Duodenal mucosa (tissue), 2 donors: ENCODE data around the gene C2orf68.
"Not testable (repeated sequence)": the region's sequence is repeated elsewhere in the genome, so short reads cannot be mapped to it uniquely, and the experiment has no call there.

Source experiments
- H3K27ac ChIP-seq: one replicate; pipeline ENCODE4 v1.7.0; 2013; ENCODE audit warnings: low read depth, low read length
- H3K27me3 ChIP-seq, 2 donors: one replicate each; pipeline ENCODE4 v1.7.0; 2013; ENCODE audit warnings: low read length in 2 of 2, control low read depth in 1 of 2; ENCODE audit not compliant: insufficient read depth in 2 of 2, control insufficient read depth in 1 of 2
- H3K36me3 ChIP-seq, 2 donors: one replicate each; pipeline ENCODE4 v1.7.0; 2013; ENCODE audit warnings: low read length in 2 of 2, control low read depth in 1 of 2; ENCODE audit not compliant: insufficient read depth in 2 of 2, control insufficient read depth in 1 of 2
- H3K4me1 ChIP-seq, 2 donors: one replicate each; pipeline ENCODE4 v1.7.0; 2013; ENCODE audit warnings: low read length in 2 of 2, control low read depth in 1 of 2; ENCODE audit not compliant: insufficient read depth in 2 of 2, control insufficient read depth in 1 of 2
- H3K4me3 ChIP-seq, 2 donors: one replicate each; pipeline ENCODE4 v1.7.0; 2013; ENCODE audit warnings: low read length in 2 of 2, low read depth in 1 of 2
- H3K9ac ChIP-seq, 2 donors: one replicate each; pipeline ENCODE4 v1.7.0; 2013; ENCODE audit warnings: low read length in 2 of 2, low read depth in 1 of 2
- H3K9me3 ChIP-seq, 2 donors: one replicate each; pipeline ENCODE4 v1.7.0; 2013; ENCODE audit warnings: low read length in 2 of 2, control low read depth in 1 of 2; ENCODE audit not compliant: control insufficient read depth in 1 of 2

The C2orf68 gene

DNA sequence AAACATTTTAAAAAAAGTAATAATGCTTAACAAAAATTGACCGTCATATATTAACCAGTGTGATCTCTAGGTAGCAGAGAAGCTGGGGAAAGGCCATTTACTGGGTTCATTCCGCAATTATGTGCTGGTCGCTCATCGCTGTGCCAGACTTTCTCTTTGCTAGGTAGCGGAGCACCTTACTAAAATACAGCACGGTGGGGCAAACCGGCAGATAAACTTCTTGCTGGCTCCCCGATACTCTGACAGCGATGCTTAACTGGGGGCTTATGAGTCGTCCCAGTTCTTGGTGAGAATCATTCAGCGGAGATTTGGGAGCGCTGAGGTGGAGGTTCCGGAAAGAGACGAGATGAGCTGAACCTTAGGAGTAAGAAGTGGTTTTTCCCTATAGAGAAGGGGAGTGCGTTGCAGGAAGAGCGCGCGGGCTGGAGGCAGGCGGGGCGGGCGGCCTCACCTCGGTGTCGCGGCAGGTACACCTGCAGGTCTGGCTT is 605 bp downstream of the C2orf68 start:
- peak overlapping the region; percentile 84 to 93 for H3K4me3 ChIP-seq
- H3K4me1 ChIP-seq: peaks cover 5 to 11% of the 10 kb centered on the region in 2 donors
- peaks cover 22 to 28% of the 10 kb centered on the region in 2 donors for H3K36me3 ChIP-seq
- H3K9me3 ChIP-seq: no peaks in the 10 kb centered on the region
- H3K27me3 ChIP-seq: no peaks in the 10 kb centered on the region
- peak overlapping the region; percentile 64 for H3K27ac ChIP-seq
- peak overlapping the region; percentile 65 to 86 for H3K9ac ChIP-seq

DNA sequence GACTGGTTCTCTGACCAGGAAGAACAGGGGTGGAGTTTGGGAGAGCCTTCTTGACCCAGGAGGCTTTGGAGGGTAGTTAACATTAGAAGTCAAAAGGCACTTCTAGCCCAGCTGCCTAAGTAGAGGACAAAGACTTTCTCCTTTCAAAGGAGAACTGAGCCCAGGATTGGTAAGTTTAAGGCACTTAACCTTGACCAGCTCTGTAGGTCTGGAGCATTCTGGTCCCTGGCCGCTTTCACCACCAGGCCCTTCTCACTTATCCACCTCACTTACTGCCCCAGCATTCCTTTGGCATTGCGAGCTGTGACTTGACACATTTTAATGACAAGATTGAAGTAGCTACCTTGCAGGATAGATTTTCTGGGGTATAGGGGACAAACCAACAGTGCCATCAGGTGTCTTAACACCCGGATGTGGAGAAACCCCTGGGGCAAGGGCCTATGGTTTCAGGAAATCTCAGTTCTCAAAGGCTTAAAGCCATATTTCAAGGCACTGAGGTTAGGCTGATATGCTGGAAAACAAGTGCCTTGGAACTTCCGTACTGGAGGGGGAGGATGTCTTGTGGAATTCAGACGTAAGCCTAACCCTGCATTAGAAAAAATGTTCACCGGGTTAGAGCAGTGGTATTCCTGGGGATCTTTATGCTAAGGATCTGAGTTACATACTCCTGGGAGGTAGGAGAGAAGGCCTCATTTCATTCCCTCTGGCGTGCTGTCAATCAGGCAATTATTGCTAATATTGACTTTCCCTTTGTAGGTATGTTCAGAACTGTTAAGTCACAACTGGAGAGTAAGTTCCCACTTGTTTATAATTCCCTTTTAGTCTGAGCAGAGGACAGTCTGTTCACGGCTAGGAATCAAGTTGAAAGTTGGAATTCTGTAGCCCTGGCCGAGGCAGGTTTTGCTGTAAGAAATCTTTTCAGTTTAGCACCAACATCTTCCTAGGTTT is 4.3 kb downstream of the C2orf68 start:
- Histone ChIP-seq H3K27ac (no peak overlapping the region), H3K36me3 (peaks cover 23 to 35% of the 10 kb centered on the region in 2 donors), H3K9me3 (no peaks in the 10 kb centered on the region), H3K9ac (no peak overlapping the region), H3K4me1 (peaks cover 13 to 25% of the 10 kb centered on the region in 2 donors), H3K27me3 (no peaks in the 10 kb centered on the region), H3K4me3 (no peak overlapping the region)

DNA sequence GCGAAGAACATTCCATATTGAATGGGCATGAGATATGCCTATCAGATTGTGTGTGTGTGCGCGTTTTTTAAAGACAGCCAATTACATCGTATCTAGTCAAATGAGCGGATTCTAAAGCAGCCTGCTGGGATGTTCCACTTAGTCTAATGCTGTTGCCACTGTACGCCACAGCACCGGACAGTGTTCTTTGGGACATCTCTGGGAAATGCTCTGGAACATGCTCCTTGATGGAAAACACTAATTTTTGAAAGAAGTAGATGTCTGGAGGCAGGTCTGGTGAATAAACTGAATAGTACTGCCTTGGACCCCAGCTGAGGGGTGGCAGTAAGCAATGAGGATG is 5.8 kb downstream of the C2orf68 start:
- no peak overlapping the region for H3K27ac ChIP-seq
- H3K9ac ChIP-seq: no peak overlapping the region
- H3K4me3 ChIP-seq: no peak overlapping the region
- no peaks in the 10 kb centered on the region for H3K9me3 ChIP-seq
- H3K36me3 ChIP-seq: peaks cover 23 to 35% of the 10 kb centered on the region in 2 donors
- H3K4me1 ChIP-seq: peaks cover 22 to 32% of the 10 kb centered on the region in 2 donors
- no peaks in the 10 kb centered on the region for H3K27me3 ChIP-seq

DNA sequence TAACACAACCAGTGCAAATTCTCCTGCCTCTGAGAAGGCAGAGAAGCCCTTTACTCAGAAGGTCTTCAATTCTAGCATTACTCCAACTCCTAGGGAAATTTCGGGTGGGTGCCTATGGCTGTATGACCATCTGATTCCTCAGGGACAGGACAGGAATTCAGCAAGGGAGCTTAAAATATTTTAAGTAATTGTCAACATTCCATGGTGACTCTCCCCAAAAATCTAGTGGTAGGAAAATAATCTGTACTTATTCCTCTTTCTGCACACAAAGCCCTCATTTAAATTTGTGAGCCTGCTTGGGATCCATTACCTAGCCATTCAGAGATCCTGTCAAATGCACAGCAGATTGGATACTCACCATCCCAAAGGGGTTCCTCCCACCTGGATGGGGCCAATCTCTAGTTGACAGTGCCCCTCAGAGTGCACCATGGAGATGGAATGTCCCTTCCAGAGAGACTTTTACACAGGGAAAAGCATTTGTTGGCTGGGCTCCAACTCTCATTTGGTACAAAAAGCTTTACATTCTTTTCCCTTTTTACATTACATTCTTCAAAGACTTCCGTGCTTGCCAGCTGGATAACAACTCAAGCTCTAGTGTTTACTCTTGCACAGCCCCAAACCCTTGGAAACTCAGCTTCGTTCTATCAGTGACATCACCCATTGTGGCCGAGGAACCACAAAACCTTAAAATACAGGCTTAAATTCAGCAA is 6.3 kb downstream of the C2orf68 start:
- Histone ChIP-seq H3K4me3 (no peak overlapping the region), H3K27ac (no peak overlapping the region), H3K9me3 (no peaks in the 10 kb centered on the region), H3K4me1 (peaks cover 23 to 29% of the 10 kb centered on the region in 2 donors), H3K9ac (no peak overlapping the region), H3K27me3 (no peaks in the 10 kb centered on the region), H3K36me3 (peaks cover 23 to 35% of the 10 kb centered on the region in 2 donors)

DNA sequence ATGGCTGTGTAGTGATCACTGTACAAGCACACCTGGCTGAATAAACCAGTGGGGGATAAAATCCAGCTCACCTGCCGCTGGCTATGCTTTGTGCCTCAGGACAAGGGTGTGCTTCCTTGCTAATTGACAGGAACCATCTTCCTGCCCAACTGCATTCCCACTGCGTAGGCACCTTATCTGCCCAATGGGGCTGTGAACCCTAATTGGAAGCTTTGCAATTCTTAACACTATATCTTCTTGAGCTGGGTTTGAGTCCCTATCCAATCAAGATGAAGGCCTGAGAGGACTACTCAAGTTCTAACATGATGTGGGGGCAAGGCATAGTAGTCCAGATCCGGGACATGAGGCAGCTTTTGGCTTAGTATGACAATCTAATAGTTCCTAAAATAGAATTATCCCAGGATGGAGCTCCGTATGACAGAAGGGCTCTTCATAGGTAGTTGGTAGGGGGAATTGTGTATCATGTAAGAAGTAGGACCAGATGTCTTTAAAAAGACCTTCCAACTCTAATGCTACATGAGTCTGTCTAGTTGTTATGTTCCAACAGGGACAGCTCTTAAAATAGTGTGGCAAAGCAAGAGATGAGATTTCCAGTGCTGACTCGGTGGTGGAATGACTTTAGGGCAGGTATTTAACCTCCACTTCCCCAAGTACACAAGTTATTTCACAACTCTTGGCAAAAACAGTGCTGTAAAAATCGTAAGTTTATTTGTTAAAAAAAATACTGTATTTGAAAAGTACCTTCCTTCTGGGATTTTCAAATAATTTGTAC is 7.1 kb downstream of the C2orf68 start:
- Histone ChIP-seq H3K9me3 (no peaks in the 10 kb centered on the region), H3K27me3 (no peaks in the 10 kb centered on the region), H3K9ac (no peak overlapping the region), H3K27ac (no peak overlapping the region), H3K36me3 (peaks cover 23 to 34% of the 10 kb centered on the region in 2 donors), H3K4me1 (peaks cover 18 to 24% of the 10 kb centered on the region in 2 donors), H3K4me3 (no peak overlapping the region)

DNA sequence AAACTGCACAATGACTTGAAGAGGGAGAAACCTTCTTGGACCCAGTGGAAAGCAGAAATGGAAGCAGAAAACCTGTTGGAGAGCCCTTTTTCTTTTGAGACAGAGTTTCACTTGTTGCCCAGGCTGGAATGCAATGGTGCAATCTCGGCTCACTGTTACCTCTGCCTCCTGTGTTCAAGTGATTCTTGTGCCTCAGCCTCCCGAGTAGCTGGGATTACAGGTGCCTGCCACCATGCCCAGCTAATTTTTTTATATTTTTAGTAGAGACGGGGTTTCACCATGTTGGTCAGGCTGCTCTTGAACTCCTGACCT is 7.8 kb downstream of the C2orf68 start:
- not testable (repeated sequence) for H3K9me3 ChIP-seq, H3K27ac ChIP-seq, H3K27me3 ChIP-seq, H3K4me3 ChIP-seq
- Histone ChIP-seq H3K9ac (peak overlapping the region in 1 of 2 donors; percentile 2), H3K36me3 (peaks cover 21 to 38% of the 10 kb centered on the region in 2 donors), H3K4me1 (peaks cover 18 to 24% of the 10 kb centered on the region in 2 donors)

DNA sequence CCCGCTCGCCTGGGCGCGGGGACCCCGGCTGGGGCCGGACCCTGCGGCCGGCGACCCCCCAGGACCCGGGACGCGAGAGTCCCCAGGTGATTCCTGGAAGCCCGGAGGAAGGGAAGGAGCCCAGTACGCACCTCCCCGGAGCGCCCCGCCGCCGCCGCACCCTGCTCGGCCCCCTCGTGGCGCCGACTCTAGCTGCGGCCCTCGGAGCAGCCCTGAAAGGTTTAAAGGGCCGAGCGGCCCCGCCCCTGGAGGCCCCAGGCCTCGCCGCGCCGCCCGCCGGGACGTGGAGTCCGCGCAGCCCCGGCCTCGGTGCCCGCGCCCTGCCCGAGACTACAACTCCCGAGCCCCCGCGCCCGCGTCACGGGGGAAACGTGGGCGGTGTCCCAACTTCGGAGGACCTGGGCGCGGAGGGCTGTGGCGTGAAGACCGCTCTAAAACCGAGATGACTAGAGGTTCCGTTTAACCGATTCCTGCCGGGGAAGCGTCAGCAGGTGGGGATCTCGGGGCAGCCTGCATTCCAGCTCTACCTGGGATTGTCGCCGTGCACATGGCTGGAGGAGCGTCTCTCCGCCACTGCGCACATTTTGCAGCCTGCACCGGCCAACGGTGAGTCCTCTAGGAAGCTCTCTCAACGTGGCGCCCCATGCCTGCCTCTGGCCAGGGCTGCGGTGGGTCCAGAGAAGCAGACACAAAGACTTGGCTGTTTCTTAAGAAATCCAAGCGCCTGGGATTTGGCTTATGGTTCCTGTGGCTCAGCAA is 9.2 kb downstream of the C2orf68 start, which contains the start of gene TMEM150A:
TMEM150A (minus strand) TSS at position 223 of the 759 bp plus-strand sequence. CDS start 750 bp downstream, outside the sequence.
- H3K9ac ChIP-seq: peak within 1 kb of the TSS; percentile 66 to 78
- peak within 1 kb of the TSS; percentile 63 for H3K27ac ChIP-seq
- H3K27me3 ChIP-seq: no peaks in the 10 kb centered on the region
- H3K4me3 ChIP-seq: peak within 1 kb of the TSS; percentile 88 to 92
- no peaks in the 10 kb centered on the region for H3K9me3 ChIP-seq
- H3K36me3 ChIP-seq: peaks cover 10 to 34% of the 10 kb centered on the region in 2 donors
- H3K4me1 ChIP-seq: peaks cover 24 to 25% of the 10 kb centered on the region in 2 donors

DNA sequence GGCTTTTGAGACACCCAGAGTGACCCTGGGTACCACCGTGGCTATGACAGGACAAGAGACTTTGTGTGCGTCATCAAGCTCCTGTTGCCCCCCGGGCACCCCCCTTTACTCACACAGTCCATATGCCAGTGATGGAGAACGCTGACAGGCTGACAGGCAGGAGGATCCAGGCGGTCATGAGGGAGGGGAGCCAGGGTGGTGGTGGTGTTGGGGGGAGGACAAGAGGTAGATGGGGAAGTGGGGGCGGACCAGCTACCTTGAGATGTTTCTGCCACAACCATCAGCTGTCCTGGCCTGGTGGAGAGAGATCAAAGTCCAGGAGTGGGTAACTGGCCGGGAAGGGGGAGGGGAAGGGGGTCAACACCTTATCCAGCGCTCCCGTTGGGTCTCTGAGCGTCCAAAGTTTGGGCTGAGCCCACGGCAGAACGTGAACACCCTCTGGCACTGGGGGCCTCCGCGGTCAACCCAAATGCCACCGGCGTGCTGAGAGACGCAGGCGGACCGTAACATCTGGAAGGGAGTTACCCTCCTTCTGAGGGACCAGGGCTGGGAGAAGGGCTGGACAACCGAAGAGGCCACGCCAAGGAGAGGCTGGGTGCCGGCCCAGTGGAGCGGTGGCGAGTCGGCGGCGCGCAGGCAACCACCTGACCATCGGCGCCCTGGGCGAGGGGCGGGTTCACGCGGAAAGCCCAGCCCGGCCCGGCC is 9.9 kb downstream of the C2orf68 start:
- Histone ChIP-seq H3K4me1 (peaks cover 30 to 32% of the 10 kb centered on the region in 2 donors), H3K9ac (peak overlapping the region; percentile 66 to 78), H3K9me3 (no peaks in the 10 kb centered on the region), H3K27ac (peak overlapping the region; percentile 63), H3K36me3 (peaks cover 9 to 34% of the 10 kb centered on the region in 2 donors), H3K4me3 (peak overlapping the region; percentile 88 to 92), H3K27me3 (no peaks in the 10 kb centered on the region)
